GM23338 (cell line): ENCODE results near the gene EDN2. TPM values are rescaled to one million over a fixed set of nuclear protein-coding genes. Genes with fewer than 3 reads are reported as not detected.

Source experiments
- ATAC-seq: fragments of 200-7000 bp; cut with Tn5 transposase; 3 replicates; pipeline ENCODE4 v1.9.1; 2020
- DNase-seq: peaks from one replicate; pipeline ENCODE4 v3.0.0-alpha.2; 2015; ENCODE audit warnings: low spot score
- H2AFZ ChIP-seq: fragments of 200-600 bp; sonication (generic); 2 replicates; pipeline ENCODE4 v1.8.0; 2016; ENCODE audit warnings: antibody characterized with exemption, mild to moderate bottlenecking, moderate library complexity
- H3F3A ChIP-seq: fragments of 200-600 bp; sonication (generic); replicated peaks from 2 replicates; pipeline ENCODE4 v1.8.0; 2017; ENCODE audit warnings: antibody characterized with exemption, mixed run types, low read depth
- H3K27ac ChIP-seq: fragments of 200-600 bp; sonication (generic); 2 replicates; pipeline ENCODE4 v1.6.1; 2016; ENCODE audit warnings: low read depth
- H3K27me3 ChIP-seq: fragments of 200-600 bp; sonication (generic); 2 replicates; pipeline ENCODE4 v1.8.0; 2016; ENCODE audit warnings: mild to moderate bottlenecking, mixed run types, moderate library complexity; ENCODE audit not compliant: insufficient read depth
- H3K36me3 ChIP-seq: fragments of 200-600 bp; sonication (generic); 2 replicates; pipeline ENCODE4 v1.8.0; 2016; ENCODE audit warnings: mild to moderate bottlenecking; ENCODE audit not compliant: insufficient read depth
- H3K4me1 ChIP-seq: fragments of 200-600 bp; sonication (generic); 2 replicates; pipeline ENCODE4 v1.8.0; 2016; ENCODE audit warnings: mild to moderate bottlenecking, moderate library complexity; ENCODE audit not compliant: insufficient read depth
- H3K4me2 ChIP-seq: fragments of 200-600 bp; sonication (generic); 2 replicates; pipeline ENCODE4 v1.7.1; 2017; ENCODE audit warnings: mixed run types
- H3K4me3 ChIP-seq: fragments of 200-600 bp; sonication (generic); 2 replicates; pipeline ENCODE4 v1.6.1; 2016; ENCODE audit warnings: mixed run types
- H3K79me2 ChIP-seq: fragments of 200-600 bp; sonication (generic); replicated peaks from 2 replicates; pipeline ENCODE4 v1.8.0; 2017; ENCODE audit warnings: mild to moderate bottlenecking; ENCODE audit not compliant: insufficient read depth
- H3K9me2 ChIP-seq: fragments of 200-600 bp; sonication (generic); 2 replicates; pipeline ENCODE4 v1.8.0; 2017; ENCODE audit not compliant: insufficient read depth
- H4K20me1 ChIP-seq: fragments of 200-600 bp; sonication (generic); replicated peaks from 2 replicates; pipeline ENCODE4 v1.8.0; 2017; ENCODE audit warnings: mild to moderate bottlenecking; ENCODE audit not compliant: insufficient read depth
- H3K27ac Mint-ChIP-seq: 2 replicates; pipeline ENCODE4 v1.8.0; 2020; ENCODE audit warnings: inconsistent platforms, mild to moderate bottlenecking, moderate library complexity, mixed read lengths
- H3K27me3 Mint-ChIP-seq: 3 replicates; pipeline ENCODE4 v1.8.0; 2022; ENCODE audit warnings: low read depth, mild to moderate bottlenecking, moderate library complexity, mixed read lengths, inconsistent platforms; ENCODE audit not compliant: insufficient read depth, poor library complexity
- H3K36me3 Mint-ChIP-seq: 3 replicates; pipeline ENCODE4 v1.8.0; 2021; ENCODE audit warnings: low read depth, mild to moderate bottlenecking, inconsistent platforms, moderate library complexity, mixed read lengths
- H3K4me1 Mint-ChIP-seq: 3 replicates; pipeline ENCODE4 v1.8.0; 2020; ENCODE audit warnings: mild to moderate bottlenecking, inconsistent platforms, mixed read lengths
- H3K4me3 Mint-ChIP-seq: 3 replicates; pipeline ENCODE4 v1.8.0; 2021; ENCODE audit warnings: moderate library complexity, mild to moderate bottlenecking, inconsistent platforms, mixed read lengths
- H3K9me3 Mint-ChIP-seq: 3 replicates; pipeline ENCODE4 v1.8.0; 2020; ENCODE audit warnings: moderate library complexity, mild to moderate bottlenecking, inconsistent platforms, mixed read lengths
- JUNB ChIP-seq: IDR thresholded peaks from one replicate; pipeline ENCODE4 v1.6.1; 2016; ENCODE audit warnings: antibody characterized with exemption; ENCODE audit not compliant: unreplicated experiment
- POLR2AphosphoS5 ChIP-seq: IDR thresholded peaks from 2 replicates; pipeline ENCODE4 v1.6.1; 2016; ENCODE audit warnings: antibody characterized with exemption, low read depth
- ZNF114 ChIP-seq: fragments of 250-450 bp; sonication (Bioruptor Pico); IDR thresholded peaks from 2 replicates; pipeline ENCODE4 v1.5.0; 2020; ENCODE audit warnings: mild to moderate bottlenecking, moderate library complexity
- ZNF331 ChIP-seq: fragments of 250-450 bp; sonication (Bioruptor Pico); IDR thresholded peaks from 2 replicates; pipeline ENCODE4 v1.5.0; 2020; ENCODE audit warnings: low read depth, mild to moderate bottlenecking, moderate library complexity
- ZNF462 ChIP-seq: fragments of 250-450 bp; sonication (Bioruptor Pico); IDR thresholded peaks from 2 replicates; pipeline ENCODE4 v1.5.0; 2020; ENCODE audit warnings: mild to moderate bottlenecking, moderate library complexity
- long read RNA-seq: library from polyadenylated mRNA; unstranded; transcript quantifications from one replicate; pipeline ENCODE4 v2.0.0, GENCODE V29; 2020; ENCODE audit not compliant: unreplicated experiment
- polyA plus RNA-seq: library from polyadenylated mRNA; unstranded; fragments of >200 nt; fragmentation: Nextera tagmentation; extraction: Ambion mirVana; gene quantifications from 2 replicates; pipeline ENCODE4 v1.2.1, GENCODE V29; 2016
- total RNA-seq: library from RNA; depleted of rRNA; stranded (reverse); fragments of >200 nt; shearing (Covaris generic); gene quantifications from 2 replicates; pipeline ENCODE4 v1.2.3, GENCODE V29; 2014; rRNA removed
- TF ChIP-seq, protein P1 (sequence below): IDR thresholded peaks from 2 replicates; pipeline ENCODE4 v1.6.1; 2016; ENCODE audit warnings: antibody characterized with exemption
- TF ChIP-seq, protein P2 (sequence below), 2 experiments: fragments of 200-600 bp in 1 of 2; sonication (generic) in 1 of 2; conservative IDR thresholded peaks; 2 replicates each; pipeline versions ENCODE4 v1.5.1 to v1.6.1; 2016 to 2017; ENCODE audit warnings: antibody characterized with exemption in 2 of 2, low read depth in 2 of 2, mild to moderate bottlenecking in 2 of 2, moderate library complexity in 1 of 2

Gene EDN2
- total RNA-seq (not detected in 2 replicates), polyA plus RNA-seq (not detected in 2 replicates)
- long read RNA-seq = 0 reads

- Mint-ChIP-seq H3K36me3 (no peaks in the 10 kb centered on the region), H3K27me3 (peaks cover 14% of the 10 kb centered on the region), H3K27ac (no peak within 1 kb of the TSS), H3K4me3 (no peak within 1 kb of the TSS), H3K9me3 (no peaks in the 10 kb centered on the region), H3K4me1 (peaks cover 30% of the 10 kb centered on the region)
- H3K27ac ChIP-seq = no peak within 1 kb of the TSS
- no peaks in the 10 kb centered on the region for H3K27me3 ChIP-seq
- H4K20me1 ChIP-seq = no peaks in the 10 kb centered on the region
- H2AFZ ChIP-seq = no peak within 1 kb of the TSS; the same call in 1 of the 2 replicates
- H3F3A ChIP-seq = no peaks in the 10 kb centered on the region
- no peak within 1 kb of the TSS for H3K4me3 ChIP-seq
- H3K4me2 ChIP-seq = no peak within 1 kb of the TSS; the same call in 1 of the 2 replicates
- TF ChIP-seq POLR2AphosphoS5 = no peak
- TF ChIP-seq ZNF331 (CRISPR knock-in tag) = no peak
- TF ChIP-seq ZNF462 (CRISPR knock-in tag) = no peak
- no peak for TF ChIP-seq ZNF114 (CRISPR knock-in tag)
- TF ChIP-seq, protein P1, sequence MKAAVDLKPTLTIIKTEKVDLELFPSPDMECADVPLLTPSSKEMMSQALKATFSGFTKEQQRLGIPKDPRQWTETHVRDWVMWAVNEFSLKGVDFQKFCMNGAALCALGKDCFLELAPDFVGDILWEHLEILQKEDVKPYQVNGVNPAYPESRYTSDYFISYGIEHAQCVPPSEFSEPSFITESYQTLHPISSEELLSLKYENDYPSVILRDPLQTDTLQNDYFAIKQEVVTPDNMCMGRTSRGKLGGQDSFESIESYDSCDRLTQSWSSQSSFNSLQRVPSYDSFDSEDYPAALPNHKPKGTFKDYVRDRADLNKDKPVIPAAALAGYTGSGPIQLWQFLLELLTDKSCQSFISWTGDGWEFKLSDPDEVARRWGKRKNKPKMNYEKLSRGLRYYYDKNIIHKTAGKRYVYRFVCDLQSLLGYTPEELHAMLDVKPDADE = no peak
- no peak for TF ChIP-seq JUNB
- TF ChIP-seq, protein P2, sequence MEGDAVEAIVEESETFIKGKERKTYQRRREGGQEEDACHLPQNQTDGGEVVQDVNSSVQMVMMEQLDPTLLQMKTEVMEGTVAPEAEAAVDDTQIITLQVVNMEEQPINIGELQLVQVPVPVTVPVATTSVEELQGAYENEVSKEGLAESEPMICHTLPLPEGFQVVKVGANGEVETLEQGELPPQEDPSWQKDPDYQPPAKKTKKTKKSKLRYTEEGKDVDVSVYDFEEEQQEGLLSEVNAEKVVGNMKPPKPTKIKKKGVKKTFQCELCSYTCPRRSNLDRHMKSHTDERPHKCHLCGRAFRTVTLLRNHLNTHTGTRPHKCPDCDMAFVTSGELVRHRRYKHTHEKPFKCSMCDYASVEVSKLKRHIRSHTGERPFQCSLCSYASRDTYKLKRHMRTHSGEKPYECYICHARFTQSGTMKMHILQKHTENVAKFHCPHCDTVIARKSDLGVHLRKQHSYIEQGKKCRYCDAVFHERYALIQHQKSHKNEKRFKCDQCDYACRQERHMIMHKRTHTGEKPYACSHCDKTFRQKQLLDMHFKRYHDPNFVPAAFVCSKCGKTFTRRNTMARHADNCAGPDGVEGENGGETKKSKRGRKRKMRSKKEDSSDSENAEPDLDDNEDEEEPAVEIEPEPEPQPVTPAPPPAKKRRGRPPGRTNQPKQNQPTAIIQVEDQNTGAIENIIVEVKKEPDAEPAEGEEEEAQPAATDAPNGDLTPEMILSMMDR (conservative IDR thresholded peaks at IDR 0.05; ENCODE audit: low read depth in 2 of 2) = peak in 1 of 2 experiments; percentile 49; a peak in 2 of 4 replicates
- ATAC-seq (peak; percentile 75), DNase-seq (peak; percentile 62)
- no peaks in the 10 kb centered on the region for H3K9me2 ChIP-seq
- no peaks in the 10 kb centered on the region for H3K79me2 ChIP-seq
- peaks cover 26% of the 10 kb centered on the region for H3K4me1 ChIP-seq
- no peaks in the 10 kb centered on the region for H3K36me3 ChIP-seq
Measured at GRCh38 chr1:41484402-41485241, at the start of gene EDN2. EDN2 (minus strand) TSS chr1:41484683; CDS start chr1:41484601, 82 bp downstream.
